ENCODE measurements around the gene ZSWIM6.
"Not testable (repeated sequence)": the region's sequence is repeated elsewhere in the genome, so short reads cannot be mapped to it uniquely, and the experiment has no call there.

The ZSWIM6 gene

GRCh38 chr5:61409568-61409967, 77.5 kb downstream of the ZSWIM6 start:
- peak; percentile 70 to 85 for DNase-seq

DNA sequence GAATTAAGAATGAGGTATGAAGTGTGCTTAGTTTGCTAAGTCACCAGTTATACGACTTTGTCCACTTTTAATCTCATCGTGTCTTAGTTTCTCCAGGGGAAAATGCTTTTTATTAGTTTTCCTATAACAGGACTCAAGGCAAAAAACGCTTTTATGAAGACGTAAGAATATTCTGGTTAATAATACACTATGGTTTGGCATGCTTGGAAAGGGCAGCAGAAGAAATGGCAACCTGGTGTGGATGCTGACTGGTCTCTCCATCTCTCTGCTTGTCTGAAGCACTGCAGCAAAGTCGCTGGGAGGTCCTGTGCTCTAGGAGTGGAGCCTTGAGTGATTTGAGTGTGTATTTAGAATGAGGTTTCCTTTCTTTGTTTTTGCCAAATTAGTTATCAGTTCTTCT, 78.8 kb downstream of the ZSWIM6 start:
- DNase-seq, result no peak

GRCh38 chr5:61412361-61412760, 80.3 kb downstream of the ZSWIM6 start:
- no peak for DNase-seq

DNA sequence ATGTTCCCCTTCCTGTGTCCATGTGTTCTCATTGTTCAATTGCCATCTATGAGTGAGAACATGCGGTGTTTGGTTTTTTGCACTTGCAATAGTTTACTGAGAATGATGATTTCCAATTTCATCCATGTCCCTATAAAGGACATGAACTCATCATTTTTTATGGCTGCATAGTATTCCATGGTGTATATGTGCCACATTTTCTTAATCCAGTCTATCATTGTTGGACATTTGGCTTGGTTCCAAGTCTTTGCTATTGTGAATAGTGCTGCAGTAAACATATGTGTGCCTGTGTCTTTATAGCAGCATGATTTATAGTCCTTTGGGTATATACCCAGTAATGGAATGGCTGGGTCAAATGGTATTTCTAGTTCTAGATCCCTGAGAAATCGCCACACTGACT, 81.1 kb downstream of the ZSWIM6 start:
- DNase-seq, result not testable (repeated sequence)

GRCh38 chr5:61414806-61415205, 82.7 kb downstream of the ZSWIM6 start:
- no peak for DNase-seq

DNA sequence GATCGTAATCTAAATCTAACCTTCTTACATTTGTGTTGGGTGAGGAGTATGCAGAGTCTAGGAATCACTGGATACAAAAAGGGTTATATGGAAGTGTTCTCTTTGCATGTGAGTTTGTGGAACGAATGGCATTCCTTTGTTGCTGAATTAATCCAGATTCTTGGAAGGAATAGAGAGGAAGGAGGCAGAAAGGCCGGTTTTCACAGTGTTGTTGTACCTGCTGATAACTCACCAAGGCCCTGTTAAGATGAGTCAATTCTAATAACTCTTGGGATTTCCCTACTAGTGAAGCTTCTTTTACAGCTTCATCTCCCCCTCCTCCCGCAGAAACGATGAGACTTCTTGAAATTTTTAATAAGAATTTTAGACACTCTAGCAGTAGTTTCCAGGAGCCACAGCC, 84.0 kb downstream of the ZSWIM6 start:
- DNase-seq, result no peak

DNA sequence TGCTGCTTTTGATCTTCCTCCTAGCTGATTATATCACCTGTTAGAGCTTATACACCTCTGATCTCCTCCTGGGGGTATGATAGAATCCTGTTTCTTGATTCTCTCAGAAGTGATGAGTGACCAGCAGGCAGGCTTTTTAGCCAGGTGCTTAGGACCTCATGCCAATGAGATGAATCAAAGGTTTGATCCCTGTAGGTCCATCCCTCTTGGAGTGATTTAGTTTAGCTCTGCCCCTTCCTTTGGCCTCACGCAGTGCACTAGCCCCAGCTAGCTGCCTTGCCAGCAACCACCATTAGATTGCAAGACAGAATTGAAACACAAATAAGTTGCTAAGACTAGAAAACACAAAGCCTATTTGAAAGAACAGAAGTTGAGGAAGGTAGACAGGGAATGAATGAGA, 84.4 kb downstream of the ZSWIM6 start:
- DNase-seq, result no peak

GRCh38 chr5:61417340-61417739, 85.3 kb downstream of the ZSWIM6 start:
- DNase-seq, result no peak

- no peak for DNase-seq
Measured at GRCh38 chr5:61417851-61418250, 85.8 kb downstream of the ZSWIM6 start.

- DNase-seq, result no peak
Measured at GRCh38 chr5:61419106-61419505, 87.0 kb downstream of the ZSWIM6 start.

DNA sequence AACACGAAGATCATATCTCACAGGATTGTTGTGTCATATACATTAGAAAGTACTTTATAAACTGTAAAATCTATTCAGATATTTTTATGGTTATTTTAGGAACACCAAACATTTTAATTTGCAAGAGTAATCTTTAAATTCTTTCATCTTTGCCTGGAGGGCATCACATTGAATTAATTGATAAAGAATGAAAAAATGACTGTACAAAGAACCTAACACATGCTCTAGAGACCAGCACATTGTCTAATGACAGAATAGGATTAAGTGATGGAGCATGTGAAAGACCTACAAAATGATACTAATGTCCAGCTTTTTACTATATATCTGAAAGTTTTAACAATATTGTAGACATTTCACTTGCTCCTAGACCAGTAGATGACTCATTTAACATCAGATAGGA, 88.0 kb downstream of the ZSWIM6 start:
- DNase-seq, result no peak

DNA sequence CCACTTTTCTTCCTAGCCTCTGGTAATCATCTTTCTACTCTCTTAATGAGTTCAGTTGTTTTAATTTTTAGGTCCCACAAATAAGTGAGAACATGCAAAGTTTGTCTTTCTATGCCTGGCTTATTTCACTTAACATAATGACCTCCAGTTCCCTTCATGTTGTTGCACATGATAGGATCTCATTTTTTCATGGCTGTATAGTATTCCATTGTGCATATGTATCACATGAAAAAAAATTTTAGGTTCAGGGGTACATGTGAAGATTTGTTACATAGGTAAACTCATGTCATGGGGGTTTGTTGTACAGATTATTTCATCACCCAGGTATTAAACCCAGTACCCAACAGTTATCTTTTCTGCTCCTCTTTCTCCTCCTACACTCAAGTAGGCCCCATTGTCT, 89.2 kb downstream of the ZSWIM6 start:
- DNase-seq, result not testable (repeated sequence)

GRCh38 chr5:61423487-61424145, 91.6 kb downstream of the ZSWIM6 start:
- no peak for DNase-seq

GRCh38 chr5:61425918-61426317, 93.9 kb downstream of the ZSWIM6 start:
- no peak for DNase-seq

- DNase-seq, result no peak
Measured at GRCh38 chr5:61429906-61430305, 97.8 kb downstream of the ZSWIM6 start.

DNA sequence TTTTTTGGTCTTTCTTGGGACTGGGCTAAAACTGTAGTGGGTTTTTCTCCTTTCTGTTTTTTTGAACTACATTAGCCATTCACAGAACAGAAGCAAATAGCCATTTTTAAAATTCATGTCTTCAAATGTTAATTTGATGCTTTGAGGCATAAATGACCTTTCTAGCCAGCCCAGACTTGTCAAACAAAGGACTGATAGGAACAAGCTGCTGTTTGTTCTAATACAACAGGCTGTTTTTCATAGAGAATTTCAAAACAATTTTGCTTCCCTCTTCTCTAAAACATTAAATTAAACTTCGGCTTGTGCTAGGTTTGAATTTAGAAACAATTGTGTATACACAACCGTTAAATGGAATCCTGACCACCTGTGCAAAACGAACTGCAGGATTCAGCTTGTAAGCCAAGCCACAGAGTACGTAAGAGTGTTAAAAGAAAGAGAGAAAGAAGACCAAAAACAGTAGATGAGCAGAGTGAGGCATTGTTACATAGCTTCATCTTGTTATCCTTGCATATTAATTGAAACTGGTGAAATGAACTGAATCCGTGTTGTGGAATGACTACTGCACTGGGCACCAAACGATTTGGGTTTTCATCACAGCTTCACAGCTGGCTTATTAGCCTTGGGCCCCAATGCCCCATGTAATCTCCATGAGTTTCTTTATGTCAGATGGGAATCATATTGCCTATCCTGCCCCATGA, 100.0 kb downstream of the ZSWIM6 start:
- no peak for DNase-seq

DNA sequence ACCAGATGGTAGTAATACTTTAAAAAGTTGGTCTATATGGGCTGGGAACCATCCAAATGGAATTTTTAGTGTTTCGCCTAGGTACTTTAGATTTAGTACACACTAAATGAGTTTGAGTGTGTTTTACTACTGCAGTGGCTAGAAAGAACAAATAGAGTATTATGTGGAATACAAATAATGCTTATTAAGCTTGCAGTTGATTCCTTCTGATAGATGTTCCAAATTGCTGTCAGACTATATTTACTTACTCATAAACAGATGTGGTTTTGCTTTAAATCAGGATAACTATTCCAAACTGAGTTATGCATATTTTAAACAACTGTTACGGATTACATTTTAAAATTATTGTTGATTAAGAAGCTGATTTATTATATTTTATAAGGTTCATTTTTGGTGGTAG, 103.3 kb downstream of the ZSWIM6 start:
- no peak for DNase-seq

- DNase-seq, result no peak
Measured at GRCh38 chr5:61438298-61438970, 106.4 kb downstream of the ZSWIM6 start.

GRCh38 chr5:61440086-61440485, 108.0 kb downstream of the ZSWIM6 start:
- no peak for DNase-seq

DNA sequence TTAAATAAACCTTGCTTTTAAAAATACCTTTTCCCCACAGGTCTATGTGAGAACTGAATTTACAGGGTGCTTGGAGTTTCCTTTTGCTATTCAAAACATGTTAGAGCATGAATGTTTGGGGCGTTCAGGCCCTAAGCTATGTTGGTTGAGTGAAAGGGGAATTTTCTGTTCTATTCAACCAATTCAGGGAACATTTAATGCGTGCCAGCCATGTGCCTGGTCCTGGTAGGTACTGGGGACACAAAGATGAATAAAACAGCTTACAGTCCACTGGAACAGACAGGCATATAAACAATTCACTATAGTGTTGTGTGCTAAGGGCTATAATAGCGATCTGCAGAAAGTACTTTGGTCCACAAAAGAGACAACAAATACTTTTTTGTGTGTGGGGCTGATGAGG, 108.5 kb downstream of the ZSWIM6 start:
- DNase-seq, result no peak

GRCh38 chr5:61441742-61442141, 109.7 kb downstream of the ZSWIM6 start:
- DNase-seq, result no peak

- DNase-seq, result no peak
Measured at GRCh38 chr5:61447780-61448495, 115.9 kb downstream of the ZSWIM6 start.

DNA sequence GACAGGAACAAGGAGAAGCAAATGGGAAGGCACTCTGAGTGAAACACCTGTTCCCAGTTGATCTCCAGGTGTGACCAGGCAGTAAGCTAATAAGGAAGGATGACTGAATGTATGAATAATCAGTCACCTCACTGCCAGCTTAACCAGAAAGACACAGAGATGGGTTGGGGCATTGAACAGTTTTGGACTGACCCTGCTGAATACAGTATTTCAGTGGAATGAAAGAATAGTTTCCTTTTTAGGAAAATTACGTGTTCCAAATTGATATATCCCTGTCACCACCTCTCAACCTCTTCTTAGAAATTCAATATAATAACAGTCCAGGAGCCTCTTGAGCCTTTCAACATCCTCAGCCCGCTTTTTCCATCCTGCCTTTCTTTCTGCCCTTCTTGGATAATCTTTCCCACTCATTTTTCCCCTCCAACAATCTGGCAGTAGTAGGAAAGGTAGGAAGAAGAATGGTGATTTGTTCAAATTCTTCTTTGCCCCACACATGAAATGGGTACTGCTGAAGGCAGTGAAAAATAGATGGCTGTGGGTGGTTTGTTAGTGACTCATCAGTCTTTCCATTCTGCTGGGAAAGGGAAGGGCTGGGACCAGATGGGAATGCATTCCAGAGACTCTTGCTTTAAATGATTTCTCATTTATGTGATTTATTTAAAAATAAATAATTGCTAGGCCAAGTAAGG, 117.9 kb downstream of the ZSWIM6 start:
- peak; percentile 48 to 86 for DNase-seq

All from SW 1271 (cell line).